SK-N-MC (cell line): ENCODE data around the gene STAM.

Experiments
- EZH2 ChIP-seq: fragments of 200-600 bp; sonication (generic); IDR thresholded peaks from one replicate; pipeline ENCODE4 v1.6.1; 2017; ENCODE audit warnings: antibody characterized with exemption
- FOXP2 ChIP-seq: optimal IDR thresholded peaks from 2 replicates; pipeline ENCODE3; 2011; ENCODE audit warnings: mild to moderate bottlenecking, moderate library complexity; ENCODE audit not compliant: insufficient read depth; ENCODE audit errors: extremely low read length, control extremely low read depth
- POLR2AphosphoS5 ChIP-seq: IDR thresholded peaks from 2 replicates; pipeline ENCODE4 v1.6.1; 2012; ENCODE audit warnings: mild to moderate bottlenecking, low read depth, low read length, borderline replicate concordance

DNA sequence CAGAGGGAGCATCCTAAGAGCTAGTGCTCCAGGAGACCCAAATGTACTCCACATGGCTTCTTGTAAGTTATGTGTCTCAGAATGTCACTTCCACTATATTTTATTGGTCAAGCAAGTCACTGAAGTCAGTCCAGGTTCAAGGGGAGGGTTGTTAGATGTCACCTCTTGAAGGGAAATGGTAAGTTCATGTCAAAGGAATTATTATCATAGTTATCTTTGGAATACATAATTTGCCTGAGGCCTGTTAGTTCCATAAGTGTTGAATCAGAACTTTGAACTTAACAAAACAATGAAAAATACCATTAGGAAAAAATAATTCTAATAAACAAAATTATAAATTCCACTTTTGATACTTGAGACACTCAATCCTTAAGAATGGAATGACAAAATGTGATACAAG lies 30.6 kb downstream of the STAM start:
- TF ChIP-seq EZH2 (no peak), FOXP2 (no peak), POLR2AphosphoS5 (no peak)
